Raji (cell line): ENCODE results near the gene SNX6.

ENCODE experiments used
- POLR2A ChIP-seq: IDR thresholded peaks from 2 replicates; pipeline ENCODE4 v1.6.1; 2011; ENCODE audit warnings: low read depth, low read length, control low read depth; ENCODE audit not compliant: insufficient read depth

Gene SNX6

GRCh38 chr14:34593740-34594375, 36.1 kb downstream of the SNX6 start:
- no peak for TF ChIP-seq POLR2A

GRCh38 chr14:34592623-34593022, 37.3 kb downstream of the SNX6 start:
- TF ChIP-seq POLR2A = no peak

GRCh38 chr14:34583525-34583924, 46.4 kb downstream of the SNX6 start:
- TF ChIP-seq POLR2A = no peak

GRCh38 chr14:34582117-34582680, 47.7 kb downstream of the SNX6 start:
- no peak for TF ChIP-seq POLR2A

GRCh38 chr14:34580381-34580780, 49.6 kb downstream of the SNX6 start:
- no peak for TF ChIP-seq POLR2A

GRCh38 chr14:34571771-34572170, 58.2 kb downstream of the SNX6 start:
- TF ChIP-seq POLR2A = no peak

GRCh38 chr14:34569750-34570149, 60.2 kb downstream of the SNX6 start:
- no peak for TF ChIP-seq POLR2A

- no peak for TF ChIP-seq POLR2A
Observed at GRCh38 chr14:34568803-34569202, 61.1 kb downstream of the SNX6 start.

GRCh38 chr14:34562776-34563150, 67.2 kb downstream of the SNX6 start:
- no peak for TF ChIP-seq POLR2A

GRCh38 chr14:34554540-34555250, 75.3 kb downstream of the SNX6 start:
- TF ChIP-seq POLR2A = peak; percentile 20; the same call in 1 of the 2 replicates

GRCh38 chr14:34548472-34548981, 81.4 kb downstream of the SNX6 start:
- no peak for TF ChIP-seq POLR2A

- peak; percentile 94 for TF ChIP-seq POLR2A
Observed at GRCh38 chr14:34539407-34540180, 90.4 kb downstream of the SNX6 start, which contains the start of gene EAPP. EAPP (minus strand) TSS chr14:34539701; CDS start chr14:34539628, 73 bp downstream.

GRCh38 chr14:34538871-34539406, 91.0 kb downstream of the SNX6 start:
- TF ChIP-seq POLR2A = no peak

GRCh38 chr14:34537677-34538009, 92.3 kb downstream of the SNX6 start:
- TF ChIP-seq POLR2A = no peak

GRCh38 chr14:34536951-34537676, 92.8 kb downstream of the SNX6 start:
- no peak for TF ChIP-seq POLR2A

- no peak for TF ChIP-seq POLR2A
Observed at GRCh38 chr14:34527591-34527990, 102.4 kb downstream of the SNX6 start.
